HTERT RPE-1 (cell line): ENCODE data around the gene HHAT.

Experiments used
- in situ Hi-C: fragments of 300-500 bp; cut with MboI; formaldehyde crosslinking; loops from 4 replicates; pipeline ENCODE4 v1.14.3; 2020; ENCODE audit warnings: low sequenced_read_pairs

The HHAT gene

GRCh38 chr1:210313046-210313595 is 15.6 kb upstream of the HHAT start:
- in situ Hi-C loops, result no loop called here

- in situ Hi-C loops, result no loop called here
Measured at GRCh38 chr1:210313921-210314320, 14.8 kb upstream of the HHAT start.

GRCh38 chr1:210315529-210315928 is 13.2 kb upstream of the HHAT start:
- in situ Hi-C loops, result no loop called here

GRCh38 chr1:210321131-210321530 is 7.6 kb upstream of the HHAT start:
- in situ Hi-C loops, result no loop called here

GRCh38 chr1:210321552-210321951 is 7.2 kb upstream of the HHAT start:
- in situ Hi-C loops, result no loop called here

- in situ Hi-C loops, result no loop called here
Measured at GRCh38 chr1:210323957-210324356, 4.7 kb upstream of the HHAT start.

- in situ Hi-C loops, result no loop called here
Measured at GRCh38 chr1:210325026-210325670, 3.6 kb upstream of the HHAT start.

- in situ Hi-C loops, result no loop called here
Measured at GRCh38 chr1:210328032-210328745, 513 bp upstream of the HHAT start.

GRCh38 chr1:210330279-210330866 is 1.7 kb downstream of the HHAT start:
- in situ Hi-C loops, result no loop called here

GRCh38 chr1:210332233-210332632 is 3.5 kb downstream of the HHAT start:
- in situ Hi-C loops, result no loop called here

- in situ Hi-C loops, result no loop called here
Measured at GRCh38 chr1:210332719-210333398, 4.2 kb downstream of the HHAT start.

GRCh38 chr1:210335001-210335400 is 6.3 kb downstream of the HHAT start:
- in situ Hi-C loops, result no loop called here

- in situ Hi-C loops, result no loop called here
Measured at GRCh38 chr1:210336362-210336761, 7.7 kb downstream of the HHAT start.

GRCh38 chr1:210339500-210339899 is 10.8 kb downstream of the HHAT start:
- in situ Hi-C loops, result no loop called here

- in situ Hi-C loops, result no loop called here
Measured at GRCh38 chr1:210340311-210340710, 11.6 kb downstream of the HHAT start.

GRCh38 chr1:210340841-210341240 is 12.1 kb downstream of the HHAT start:
- in situ Hi-C loops, result no loop called here

- in situ Hi-C loops, result no loop called here
Measured at GRCh38 chr1:210342986-210343780, 14.5 kb downstream of the HHAT start.

GRCh38 chr1:210344706-210345105 is 16.0 kb downstream of the HHAT start:
- in situ Hi-C loops, result no loop called here

GRCh38 chr1:210347112-210347511 is 18.4 kb downstream of the HHAT start:
- in situ Hi-C loops, result no loop called here

GRCh38 chr1:210351496-210351895 is 22.8 kb downstream of the HHAT start:
- in situ Hi-C loops, result no loop called here

- in situ Hi-C loops, result no loop called here
Measured at GRCh38 chr1:210352575-210352974, 23.9 kb downstream of the HHAT start.
